Activated T-helper 1 cell treated with anti-CD3 and anti-CD28 coated beads, Interleukin-12 subunit alpha, Interleukin-12 subunit beta, Interleukin-2, Interleukin-4 antibody, amounts not matched to agents 30 ng/mL and 10 ng/mL and 1 ng/mL, durations not matched to agents 14 hours and 24 hours and 36 hours (primary cell): ENCODE measurements around the gene ATXN2. TPM values are rescaled to one million over a fixed set of nuclear protein-coding genes. Genes with fewer than 3 reads are reported as not detected.
"Not testable (repeated sequence)": the region's sequence is repeated elsewhere in the genome, so short reads cannot be mapped to it uniquely, and the experiment has no call there.

Experiments
- DNase-seq: peaks from one replicate; pipeline ENCODE4 v3.0.0; 2021; ENCODE audit warnings: low spot score
- H3K27ac Mint-ChIP-seq: one replicate; pipeline ENCODE4 v1.8.0; 2021; ENCODE audit warnings: mild to moderate bottlenecking, mixed read lengths
- H3K27me3 Mint-ChIP-seq: one replicate; pipeline ENCODE4 v1.8.0; 2022; ENCODE audit warnings: mild to moderate bottlenecking, moderate library complexity, mixed read lengths; ENCODE audit not compliant: insufficient read depth
- H3K36me3 Mint-ChIP-seq: one replicate; pipeline ENCODE4 v1.8.0; 2021; ENCODE audit warnings: low read depth, mixed read lengths
- H3K4me1 Mint-ChIP-seq: one replicate; pipeline ENCODE4 v1.8.0; 2021; ENCODE audit warnings: low read depth, mixed read lengths
- H3K4me3 Mint-ChIP-seq: one replicate; pipeline ENCODE4 v1.8.0; 2021; ENCODE audit warnings: mild to moderate bottlenecking, moderate library complexity, mixed read lengths
- H3K9me3 Mint-ChIP-seq: one replicate; pipeline ENCODE4 v1.8.0; 2021; ENCODE audit warnings: mixed read lengths
- intact Hi-C: fragments of 100-400 bp; cut with micrococcal nuclease; formaldehyde crosslinking; loops from one replicate; pipeline ENCODE4 v1.15.1; 2024
- total RNA-seq: library from RNA; stranded (reverse); gene quantifications from 2 replicates; pipeline ENCODE4 v1.2.3, GENCODE V29; 2022

ATXN2 gene
- total RNA-seq, 1 donor from 2014 or later: 54.4 TPM

DNA sequence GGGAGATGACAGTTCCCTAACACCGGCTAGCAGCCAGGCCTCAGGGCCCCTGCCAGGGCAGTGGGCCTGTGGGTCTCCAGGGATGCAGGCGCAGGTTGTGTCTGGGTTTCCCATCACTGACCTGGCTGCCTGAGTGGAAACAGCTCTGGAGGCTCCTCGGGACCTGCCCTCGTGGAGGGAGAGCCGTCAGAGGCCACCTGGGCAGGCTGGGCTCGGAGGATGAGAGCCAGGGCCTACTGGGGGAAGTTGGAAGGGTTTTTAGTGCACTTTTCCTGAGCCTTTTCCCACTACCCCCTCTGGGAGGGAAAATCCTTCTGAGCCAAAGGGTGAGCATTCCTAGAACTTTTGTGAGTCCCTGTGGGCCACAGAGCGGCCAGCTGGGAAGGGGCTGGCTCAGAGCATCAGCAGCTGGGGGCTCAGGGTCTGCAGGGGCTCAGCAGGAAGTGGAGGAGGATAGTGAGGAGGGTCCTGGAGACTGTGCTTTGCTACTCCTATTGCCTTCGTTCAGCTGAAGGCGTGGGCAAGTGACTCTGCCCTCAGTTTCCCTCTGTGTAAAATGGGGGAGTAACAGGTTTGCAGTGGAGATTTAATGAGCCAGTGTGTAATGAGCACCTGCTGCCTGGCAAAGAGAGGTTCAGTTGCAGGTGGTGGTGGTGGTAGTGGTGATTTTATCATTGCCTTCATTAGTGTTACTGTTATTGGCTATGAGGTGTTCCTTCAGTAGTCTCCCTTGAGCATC lies 191.6 kb downstream of the ATXN2 start:
- H3K4me1 Mint-ChIP-seq: peaks cover 61% of the 10 kb centered on the region
- peak overlapping the region; percentile 95 for H3K27ac Mint-ChIP-seq
- intact Hi-C loops: loop anchor here (10.0 kb wide), 2 partner anchors 823 to 977 kb away; partner anchors contain the start of genes HECTD4 and PPTC7
- no peak for DNase-seq
- no peaks in the 10 kb centered on the region for H3K27me3 Mint-ChIP-seq
- H3K36me3 Mint-ChIP-seq: peaks cover 7% of the 10 kb centered on the region
- H3K9me3 Mint-ChIP-seq: no peaks in the 10 kb centered on the region
- peak overlapping the region; percentile 96 for H3K4me3 Mint-ChIP-seq

DNA sequence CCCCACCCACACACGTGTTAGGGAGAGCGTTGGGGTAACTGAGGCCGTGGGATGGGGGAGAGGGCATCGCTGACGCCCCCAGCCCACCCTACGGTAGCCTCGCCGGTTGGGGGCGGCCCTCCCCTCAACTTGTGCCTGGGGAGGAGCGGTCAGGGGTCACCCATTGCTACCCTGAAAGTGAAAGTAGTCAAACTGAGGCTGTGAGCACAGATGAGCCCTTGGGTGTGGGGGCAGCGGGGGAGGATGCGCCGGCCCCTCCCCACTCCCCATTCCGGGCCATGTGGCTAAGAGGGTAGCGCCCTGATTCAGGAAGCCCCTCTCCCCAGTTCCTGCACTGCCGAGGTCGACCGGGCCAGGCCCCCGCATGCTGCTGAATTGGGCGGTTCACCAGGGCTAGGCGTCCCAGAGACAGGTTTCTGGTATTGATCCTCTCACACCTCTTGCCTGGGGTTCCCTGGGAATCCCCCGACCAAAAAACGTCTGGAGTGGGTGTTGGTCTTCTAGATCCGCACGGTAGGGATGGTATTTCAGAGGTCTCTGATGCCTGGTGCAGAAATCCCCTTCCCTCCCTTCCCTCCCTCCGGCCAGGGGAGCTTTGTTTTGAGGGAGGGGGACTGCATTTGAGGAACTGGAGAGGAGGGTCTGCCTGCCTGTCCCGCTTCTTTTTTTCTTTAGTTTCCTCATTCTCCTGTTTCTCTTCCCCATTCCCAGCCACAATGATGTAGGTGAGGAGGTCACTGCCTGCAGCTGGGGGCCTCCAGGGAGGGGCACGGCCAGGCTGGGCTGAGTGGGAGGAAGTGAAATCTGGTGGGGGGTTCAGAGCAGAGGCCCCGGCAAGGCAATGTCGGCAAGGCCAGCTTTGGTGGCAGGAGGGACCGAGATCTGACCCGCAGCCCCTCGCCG lies 192.4 kb downstream of the ATXN2 start:
- peak overlapping the region; percentile 96 for H3K4me3 Mint-ChIP-seq
- intact Hi-C loops: loop anchor here (1.0 to 10.0 kb wide), 4 partner anchors 24 to 978 kb away; partner anchors contain the start of genes HECTD4 and PPTC7

DNA sequence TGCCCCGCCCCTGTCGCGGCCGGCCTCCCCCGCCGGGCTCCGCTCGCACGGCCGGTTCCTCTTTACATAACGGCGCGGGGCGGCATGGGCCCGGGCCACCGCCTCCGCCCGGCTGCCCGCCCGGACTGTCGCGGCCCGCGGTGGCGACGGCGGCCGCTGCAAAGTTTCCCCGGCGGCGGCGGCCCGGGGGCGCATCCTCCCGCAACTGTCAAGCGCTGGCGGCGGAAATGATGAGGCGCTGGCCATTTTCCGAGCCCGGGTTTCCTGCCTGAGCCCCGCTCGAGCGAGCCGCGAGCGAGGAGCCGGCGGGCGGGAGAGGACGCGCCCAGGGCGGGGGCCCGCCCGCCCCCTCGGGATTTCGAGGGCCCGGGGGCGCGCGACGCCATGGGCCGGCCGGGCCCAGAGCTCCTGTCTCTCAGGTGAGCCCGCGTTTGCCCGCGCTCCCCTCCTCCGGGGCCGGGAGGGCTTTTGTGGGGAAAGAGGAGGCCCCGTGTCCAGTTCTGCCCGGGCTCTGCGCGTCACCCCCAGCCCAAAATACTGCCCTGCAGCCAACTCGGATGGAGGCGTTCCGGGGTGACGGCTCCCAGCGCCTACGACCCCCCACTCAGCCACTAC lies 193.1 kb downstream of the ATXN2 start, which contains the start of gene SH2B3:
Gene SH2B3, plus strand, starts transcription at position 65 of the 615 bp plus-strand sequence. CDS start 12,223 bp downstream, outside the sequence.
- intact Hi-C loops: loop anchor here (1.0 to 10.0 kb wide), 12 partner anchors 9 to 979 kb away; partner anchors contain the start of genes ACAD10, ATXN2, HECTD4 and PHETA1
- DNase-seq: peak; percentile 78
- peak within 1 kb of the TSS; percentile 96 for H3K4me3 Mint-ChIP-seq
- H3K4me1 Mint-ChIP-seq: peaks cover 48% of the 10 kb centered on the region
- H3K27ac Mint-ChIP-seq: peak within 1 kb of the TSS; percentile 99
- no peaks in the 10 kb centered on the region for H3K9me3 Mint-ChIP-seq
- peaks cover 3% of the 10 kb centered on the region for H3K27me3 Mint-ChIP-seq
- peaks cover 7% of the 10 kb centered on the region for H3K36me3 Mint-ChIP-seq

More for the DNA sequence above, 192.4 kb downstream of the ATXN2 start:
- peaks cover 54% of the 10 kb centered on the region for H3K4me1 Mint-ChIP-seq
- H3K27me3 Mint-ChIP-seq: peaks cover 1% of the 10 kb centered on the region
- H3K27ac Mint-ChIP-seq: peak overlapping the region; percentile 95
- no peaks in the 10 kb centered on the region for H3K9me3 Mint-ChIP-seq
- DNase-seq: peak; percentile 48
- peaks cover 7% of the 10 kb centered on the region for H3K36me3 Mint-ChIP-seq

DNA sequence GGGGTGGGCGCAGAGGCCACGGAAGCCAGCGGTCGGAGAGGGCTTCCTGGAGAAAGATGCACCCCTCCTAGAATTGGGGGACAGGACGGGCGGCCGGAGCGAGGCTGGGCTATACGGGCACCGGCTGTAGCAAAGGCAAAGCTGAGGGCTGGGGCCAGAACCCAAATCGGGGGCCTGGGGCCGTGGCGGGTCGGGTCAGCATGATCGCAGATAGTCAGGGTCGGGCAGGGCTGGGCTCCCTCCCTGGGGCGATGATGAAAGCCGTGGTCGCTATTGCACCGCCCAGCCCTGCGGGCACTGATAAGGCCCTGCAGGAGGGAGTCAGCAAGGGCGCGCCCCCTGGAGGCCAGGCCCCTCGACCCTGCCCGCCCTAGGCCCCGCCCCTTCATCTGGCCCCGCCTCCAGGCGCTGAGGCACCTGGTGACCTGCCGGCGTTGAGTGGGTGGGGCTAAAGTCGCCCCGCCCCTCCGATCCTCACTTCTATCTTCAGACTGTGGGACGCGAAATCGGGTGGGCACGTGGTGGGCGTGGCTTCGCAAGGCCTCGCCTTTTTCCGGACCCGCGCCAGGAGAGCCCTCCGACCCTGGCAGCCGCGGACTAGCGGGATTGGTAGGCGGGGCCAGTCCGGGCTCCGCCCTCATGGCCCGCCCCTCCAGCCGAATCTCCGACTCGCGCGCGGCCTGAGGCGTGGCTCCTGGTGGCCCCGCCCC lies 193.8 kb downstream of the ATXN2 start:
- intact Hi-C loops: loop anchor here (1.0 to 10.0 kb wide), 10 partner anchors 8 to 979 kb away; partner anchors contain the start of genes ACAD10, ATXN2, HECTD4 and PHETA1
- Mint-ChIP-seq H3K4me3 (peak overlapping the region; percentile 93), H3K27ac (peak overlapping the region; percentile 99), H3K9me3 (no peaks in the 10 kb centered on the region), H3K4me1 (peaks cover 44% of the 10 kb centered on the region), H3K27me3 (peaks cover 10% of the 10 kb centered on the region), H3K36me3 (peaks cover 7% of the 10 kb centered on the region)
- peak; percentile 95 for DNase-seq

DNA sequence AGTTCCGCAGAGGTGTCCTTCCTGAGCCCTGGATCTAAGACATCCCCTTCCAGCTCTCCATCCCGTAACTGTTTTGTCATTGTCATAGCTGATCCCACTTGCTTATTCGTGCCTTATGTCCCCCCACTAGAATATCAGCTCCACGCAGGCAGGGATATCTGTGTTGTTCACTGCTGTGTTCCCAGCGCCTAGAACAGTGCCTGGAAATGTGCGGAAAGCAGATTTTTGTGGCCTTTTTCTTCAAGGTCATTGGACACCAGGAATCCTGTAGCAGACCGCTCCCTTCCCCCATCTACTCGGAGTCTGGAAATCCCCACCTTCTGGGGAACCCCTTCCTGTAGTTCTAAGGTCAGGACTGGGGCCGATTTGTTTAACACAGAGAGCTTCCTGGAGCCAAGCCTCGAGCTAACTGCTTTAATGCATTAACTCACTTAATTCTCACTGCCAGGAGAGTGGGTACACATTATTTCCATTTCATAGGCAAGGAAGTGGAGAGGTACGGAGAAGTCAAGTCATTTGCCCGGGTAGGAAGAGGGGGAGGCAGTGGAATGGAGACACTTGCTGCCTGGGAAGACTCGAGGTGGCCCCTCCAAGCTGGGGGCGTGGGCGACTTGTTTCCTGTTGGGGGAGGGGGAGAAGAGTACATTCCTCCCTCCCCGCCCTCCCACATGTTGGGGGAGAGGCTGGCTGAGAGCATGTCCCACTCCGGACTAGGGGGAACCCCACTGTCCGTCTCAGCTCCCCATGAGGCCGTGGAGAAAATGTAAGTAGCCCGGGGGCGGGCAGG lies 194.6 kb downstream of the ATXN2 start:
- peak overlapping the region; percentile 99 for H3K27ac Mint-ChIP-seq
- H3K27me3 Mint-ChIP-seq: peaks cover 11% of the 10 kb centered on the region
- DNase-seq: peak; percentile 51
- H3K4me1 Mint-ChIP-seq: peaks cover 52% of the 10 kb centered on the region
- intact Hi-C loops: loop anchor here (1.0 to 10.0 kb wide), 10 partner anchors 7 to 980 kb away; partner anchors contain the start of genes ACAD10, ATXN2, HECTD4 and PHETA1
- peaks cover 2% of the 10 kb centered on the region for H3K9me3 Mint-ChIP-seq
- H3K36me3 Mint-ChIP-seq: peaks cover 7% of the 10 kb centered on the region
- H3K4me3 Mint-ChIP-seq: peak overlapping the region; percentile 93

DNA sequence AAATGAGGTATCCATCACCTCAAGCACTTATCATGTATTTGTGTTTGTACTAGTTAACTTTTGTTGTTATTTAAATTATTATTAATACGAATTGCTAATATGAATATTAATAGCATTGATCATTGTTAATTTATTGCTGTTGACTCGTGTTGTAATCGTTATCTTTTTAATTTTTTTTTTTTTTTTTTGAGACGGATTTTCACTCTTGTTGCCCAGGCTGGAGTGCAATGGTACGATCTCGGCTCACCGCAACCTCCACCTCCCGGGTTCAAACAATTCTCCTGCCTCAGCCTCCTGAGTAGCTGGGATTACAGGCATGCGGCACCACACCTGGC lies 196.7 kb downstream of the ATXN2 start:
- not testable (repeated sequence) for H3K36me3 Mint-ChIP-seq, H3K27ac Mint-ChIP-seq, H3K9me3 Mint-ChIP-seq, DNase-seq
- H3K4me1 Mint-ChIP-seq: peaks cover 47% of the 10 kb centered on the region
- H3K27me3 Mint-ChIP-seq: peaks cover 11% of the 10 kb centered on the region
- peak overlapping the region; percentile 93 for H3K4me3 Mint-ChIP-seq
- intact Hi-C loops: loop anchor here (2.0 to 10.0 kb wide), 3 partner anchors 610 to 982 kb away; partner anchors contain the start of genes ERP29, HECTD4, PPTC7 and TMEM116

Other genes with a start within 250 kb of the ATXN2 start
- gene PHETA1, start 230.2 kb downstream of the ATXN2 start, total RNA-seq: 2.7 and 4.2 TPM in 2 replicates
- 42.0 and 42.3 TPM in 2 replicates for gene SH2B3, start 193.4 kb downstream of the ATXN2 start, total RNA-seq
- 22.1 and 22.2 TPM in 2 replicates for gene BRAP, start 86.6 kb upstream of the ATXN2 start, total RNA-seq
- 21.2 and 24.2 TPM in 2 replicates for gene ACAD10, start 86.7 kb upstream of the ATXN2 start, total RNA-seq
- gene ALDH2, start 167.6 kb upstream of the ATXN2 start, total RNA-seq: 0.15 and 0.44 TPM in 2 replicates
- 82.1 and 86.5 TPM in 2 replicates for gene MAPKAPK5, start 242.9 kb upstream of the ATXN2 start, total RNA-seq